T-helper 17 cell (primary cell): ENCODE measurements around the gene ACTR1B. TPM values are rescaled to one million over a fixed set of nuclear protein-coding genes. Genes with fewer than 3 reads are reported as not detected.
"Not testable (repeated sequence)": the region's sequence is repeated elsewhere in the genome, so short reads cannot be mapped to it uniquely, and the experiment has no call there.

Experiments used
- ATAC-seq: fragments of 150-1000 bp; cut with Tn5 transposase; 2 replicates; pipeline ENCODE4 v1.10.0; 2021; ENCODE audit warnings: mild to moderate bottlenecking, moderate library complexity
- DNase-seq, 3 donors: peaks; one replicate each; pipeline versions ENCODE4 v3.0.0 to v3.0.0-alpha.2; 2020 to 2021
- H3K9me3 ChIP-seq: one replicate; pipeline ENCODE4 v1.7.0; 2013; ENCODE audit warnings: low read length, mild to moderate bottlenecking; ENCODE audit not compliant: control insufficient read depth, poor library complexity, severe bottlenecking
- H3K27ac Mint-ChIP-seq: one replicate; pipeline ENCODE4 v1.8.0; 2022; ENCODE audit warnings: mild to moderate bottlenecking, moderate library complexity, mixed read lengths
- H3K27me3 Mint-ChIP-seq: one replicate; pipeline ENCODE4 v1.8.0; 2022; ENCODE audit warnings: mixed read lengths
- H3K36me3 Mint-ChIP-seq: one replicate; pipeline ENCODE4 v1.8.0; 2022; ENCODE audit warnings: low read depth, mixed read lengths
- H3K4me1 Mint-ChIP-seq: one replicate; pipeline ENCODE4 v1.8.0; 2022; ENCODE audit warnings: mild to moderate bottlenecking, mixed read lengths
- H3K4me3 Mint-ChIP-seq: one replicate; pipeline ENCODE4 v1.8.0; 2022; ENCODE audit warnings: mild to moderate bottlenecking, moderate library complexity, mixed read lengths
- total RNA-seq, 4 donors: library from RNA in 2 of 4; stranded (reverse) in 2 of 4; gene quantifications; one replicate each; pipeline ENCODE4 v1.2.3 and lab custom pipeline; 2022 to 2026

Gene ACTR1B
- total RNA-seq, 2 donors from 2014 or later: 90.9 to 98.0 TPM

GRCh38 chr2:97676620-97677019 lies 12.8 kb upstream of the ACTR1B start:
- Mint-ChIP-seq H3K4me1 (no peaks in the 10 kb centered on the region), H3K36me3 (no peaks in the 10 kb centered on the region), H3K27me3 (peaks cover 7% of the 10 kb centered on the region), H3K27ac (no peak overlapping the region), H3K4me3 (no peak overlapping the region)
- no peaks in the 10 kb centered on the region for H3K9me3 ChIP-seq
- ATAC-seq: no peak
- no peak for DNase-seq

- H3K27me3 Mint-ChIP-seq: peaks cover 7% of the 10 kb centered on the region
- DNase-seq (no peak), ATAC-seq (no peak)
- no peaks in the 10 kb centered on the region for H3K9me3 ChIP-seq
- H3K27ac Mint-ChIP-seq: no peak overlapping the region
- no peaks in the 10 kb centered on the region for H3K36me3 Mint-ChIP-seq
- no peaks in the 10 kb centered on the region for H3K4me1 Mint-ChIP-seq
- H3K4me3 Mint-ChIP-seq: no peak overlapping the region
Measured at GRCh38 chr2:97675430-97676113, 11.7 kb upstream of the ACTR1B start.

- H3K9me3 ChIP-seq: no peaks in the 10 kb centered on the region
- H3K36me3 Mint-ChIP-seq: no peaks in the 10 kb centered on the region
- no peak overlapping the region for H3K4me3 Mint-ChIP-seq
- no peaks in the 10 kb centered on the region for H3K4me1 Mint-ChIP-seq
- H3K27me3 Mint-ChIP-seq: peaks cover 7% of the 10 kb centered on the region
- H3K27ac Mint-ChIP-seq: peak overlapping the region; percentile 2
- ATAC-seq (peak; percentile 21), DNase-seq (no peak)
Measured at GRCh38 chr2:97673915-97674283, 10.1 kb upstream of the ACTR1B start.

- no peaks in the 10 kb centered on the region for H3K4me1 Mint-ChIP-seq
- peak overlapping the region; percentile 2 for H3K27ac Mint-ChIP-seq
- ATAC-seq: no peak
- H3K4me3 Mint-ChIP-seq: no peak overlapping the region
- DNase-seq: no peak
- H3K27me3 Mint-ChIP-seq: peaks cover 7% of the 10 kb centered on the region
- no peaks in the 10 kb centered on the region for H3K9me3 ChIP-seq
- no peaks in the 10 kb centered on the region for H3K36me3 Mint-ChIP-seq
Measured at GRCh38 chr2:97673182-97673914, 9.5 kb upstream of the ACTR1B start.

- H3K27ac Mint-ChIP-seq, H3K4me3 Mint-ChIP-seq: not testable (repeated sequence)
Measured at GRCh38 chr2:97672606-97673140, 8.8 kb upstream of the ACTR1B start.

GRCh38 chr2:97671526-97671925 lies 7.7 kb upstream of the ACTR1B start:
- Mint-ChIP-seq H3K4me1 (no peaks in the 10 kb centered on the region), H3K27me3 (peaks cover 7% of the 10 kb centered on the region), H3K36me3 (no peaks in the 10 kb centered on the region), H3K4me3 (no peak overlapping the region), H3K27ac (no peak overlapping the region)
- no peaks in the 10 kb centered on the region for H3K9me3 ChIP-seq
- no peak for DNase-seq
- no peak for ATAC-seq

More at GRCh38 chr2:97672606-97673140, 8.8 kb upstream of the ACTR1B start:
- not testable (repeated sequence) for ATAC-seq, H3K36me3 Mint-ChIP-seq, H3K9me3 ChIP-seq, H3K4me1 Mint-ChIP-seq, H3K27me3 Mint-ChIP-seq, DNase-seq

DNA sequence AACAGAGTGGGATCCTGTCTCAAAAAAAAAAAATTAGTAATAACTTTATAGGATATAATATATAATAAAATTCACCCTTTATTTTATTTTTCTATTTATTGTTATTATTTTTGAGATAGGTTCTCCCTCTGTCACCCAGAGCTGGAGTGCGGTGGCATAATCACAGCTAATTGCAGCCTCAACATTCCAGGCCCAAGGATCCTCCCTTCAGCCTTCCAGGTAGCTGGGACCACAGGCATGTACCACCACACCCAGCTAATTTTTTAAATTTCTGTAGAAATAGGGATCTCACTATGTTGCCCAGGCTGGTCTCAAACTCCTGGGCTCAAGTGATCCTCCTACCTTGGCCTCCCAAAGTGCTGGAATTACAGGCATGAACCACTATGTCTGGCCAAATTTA lies 6.6 kb upstream of the ACTR1B start:
- no peak for ATAC-seq
- Mint-ChIP-seq H3K4me3 (no peak overlapping the region), H3K27ac (no peak overlapping the region), H3K27me3 (peaks cover 7% of the 10 kb centered on the region), H3K36me3 (no peaks in the 10 kb centered on the region), H3K4me1 (no peaks in the 10 kb centered on the region)
- no peaks in the 10 kb centered on the region for H3K9me3 ChIP-seq
- DNase-seq: no peak

DNA sequence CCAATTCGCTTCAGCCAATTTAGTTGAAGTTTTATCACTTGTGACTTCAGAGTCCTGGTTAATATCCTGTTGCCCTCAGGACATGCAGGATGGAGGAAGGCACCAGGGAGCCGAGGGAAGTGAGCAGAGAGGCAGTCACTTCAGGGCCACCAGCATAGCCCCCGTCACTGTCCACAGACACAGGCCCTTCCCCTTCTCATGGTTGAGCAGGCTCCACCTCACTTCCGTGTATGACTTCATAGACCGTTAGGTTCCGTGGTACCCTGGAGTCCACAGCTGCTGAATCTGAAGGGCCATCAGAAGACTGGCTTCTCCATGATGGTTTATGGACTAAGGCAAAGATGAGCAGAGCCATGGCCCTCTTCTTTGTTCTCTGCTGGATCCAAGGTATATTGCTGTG lies 5.6 kb upstream of the ACTR1B start, which contains the start of gene C2orf92:
C2orf92 (plus strand) TSS at position 266 of the 400 bp plus-strand sequence; CDS start at position 342, 76 bp downstream.
- Mint-ChIP-seq H3K4me3 (no peak within 1 kb of the TSS), H3K27me3 (peaks cover 7% of the 10 kb centered on the region), H3K27ac (no peak within 1 kb of the TSS), H3K4me1 (no peaks in the 10 kb centered on the region), H3K36me3 (no peaks in the 10 kb centered on the region)
- no peaks in the 10 kb centered on the region for H3K9me3 ChIP-seq
- ATAC-seq: no peak
- DNase-seq: no peak

DNA sequence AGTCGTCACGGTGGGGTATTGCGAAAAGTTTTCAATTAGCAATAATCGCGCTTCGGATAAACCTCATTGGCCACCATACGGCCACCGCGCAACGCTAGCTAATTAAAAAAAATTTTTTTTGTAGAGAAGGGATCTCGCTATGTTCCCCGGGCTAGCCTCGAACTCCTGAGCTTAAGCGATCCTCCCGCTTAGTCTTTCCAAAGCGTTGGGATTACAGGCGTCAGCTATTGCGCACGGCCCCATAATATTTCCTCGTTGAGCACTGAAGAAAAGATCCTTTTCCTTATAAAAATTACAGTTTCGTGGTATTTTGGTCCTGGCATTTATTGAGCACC lies 759 bp upstream of the ACTR1B start:
- no peak for DNase-seq
- no peaks in the 10 kb centered on the region for H3K27me3 Mint-ChIP-seq
- peak overlapping the region; percentile 97 for H3K27ac Mint-ChIP-seq
- peak overlapping the region; percentile 94 for H3K4me3 Mint-ChIP-seq
- ATAC-seq: no peak
- H3K9me3 ChIP-seq: no peaks in the 10 kb centered on the region
- H3K36me3 Mint-ChIP-seq: peaks cover 5% of the 10 kb centered on the region
- peaks cover 24% of the 10 kb centered on the region for H3K4me1 Mint-ChIP-seq

DNA sequence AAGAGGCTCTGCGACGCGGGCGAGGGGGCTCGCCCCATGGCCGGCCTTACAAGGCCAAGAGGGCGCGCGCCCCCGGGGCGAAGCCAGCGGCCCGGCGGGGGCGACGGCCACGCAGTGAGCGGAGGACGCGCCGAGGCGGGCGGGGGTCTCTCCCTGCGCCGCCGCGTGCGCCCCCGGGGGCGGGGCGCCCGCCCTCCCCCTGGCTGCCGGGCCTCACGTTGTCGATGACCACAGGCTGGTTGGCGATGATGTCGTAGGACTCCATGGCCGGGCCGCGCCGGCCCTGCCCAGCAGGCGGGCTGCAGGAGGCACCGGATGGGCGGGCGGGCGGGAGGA lies 250 bp downstream of the ACTR1B start:
- H3K27me3 Mint-ChIP-seq: no peaks in the 10 kb centered on the region
- DNase-seq (peak in 1 of 3 donors; percentile 52), ATAC-seq (no peak)
- no peaks in the 10 kb centered on the region for H3K9me3 ChIP-seq
- peak overlapping the region; percentile 97 for H3K27ac Mint-ChIP-seq
- peak overlapping the region; percentile 95 for H3K4me3 Mint-ChIP-seq
- H3K4me1 Mint-ChIP-seq: peaks cover 24% of the 10 kb centered on the region
- H3K36me3 Mint-ChIP-seq: peaks cover 5% of the 10 kb centered on the region

DNA sequence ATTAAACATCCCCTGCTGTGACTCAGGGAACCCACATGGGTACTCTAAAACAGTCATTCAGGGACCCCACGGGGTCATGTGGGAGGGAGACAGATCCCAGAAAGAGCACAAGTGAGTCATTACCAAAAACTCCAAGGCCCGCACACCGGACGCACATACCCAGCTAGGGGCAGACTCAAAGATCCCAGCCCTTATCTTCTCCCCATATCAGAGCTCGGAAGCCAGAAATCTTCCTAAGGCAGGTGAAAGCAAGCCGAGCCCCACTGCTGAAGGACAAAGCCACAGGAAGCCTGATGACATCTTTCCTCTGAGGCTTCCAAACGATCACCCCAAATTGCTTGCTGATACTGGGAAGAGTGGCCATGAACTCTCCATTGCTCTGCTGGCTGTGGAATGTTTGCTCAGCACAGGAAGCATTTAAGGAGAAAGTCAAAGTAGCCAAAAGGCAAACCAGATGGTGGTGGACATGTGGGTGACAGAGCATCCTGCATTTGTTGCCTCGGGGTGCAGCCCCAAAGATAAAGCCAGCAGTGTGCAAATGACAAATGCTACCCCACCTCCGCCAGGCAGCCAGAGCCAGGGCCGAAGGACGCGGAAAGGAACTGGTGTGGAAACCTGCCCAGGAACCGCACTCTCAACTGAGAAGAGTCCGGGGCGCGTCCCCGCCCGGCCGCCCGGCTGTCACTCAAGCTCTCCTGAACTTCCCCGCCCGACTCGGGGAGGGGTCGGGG lies 784 bp downstream of the ACTR1B start:
- Mint-ChIP-seq H3K36me3 (peaks cover 8% of the 10 kb centered on the region), H3K4me3 (peak overlapping the region; percentile 95), H3K4me1 (peaks cover 24% of the 10 kb centered on the region)

DNA sequence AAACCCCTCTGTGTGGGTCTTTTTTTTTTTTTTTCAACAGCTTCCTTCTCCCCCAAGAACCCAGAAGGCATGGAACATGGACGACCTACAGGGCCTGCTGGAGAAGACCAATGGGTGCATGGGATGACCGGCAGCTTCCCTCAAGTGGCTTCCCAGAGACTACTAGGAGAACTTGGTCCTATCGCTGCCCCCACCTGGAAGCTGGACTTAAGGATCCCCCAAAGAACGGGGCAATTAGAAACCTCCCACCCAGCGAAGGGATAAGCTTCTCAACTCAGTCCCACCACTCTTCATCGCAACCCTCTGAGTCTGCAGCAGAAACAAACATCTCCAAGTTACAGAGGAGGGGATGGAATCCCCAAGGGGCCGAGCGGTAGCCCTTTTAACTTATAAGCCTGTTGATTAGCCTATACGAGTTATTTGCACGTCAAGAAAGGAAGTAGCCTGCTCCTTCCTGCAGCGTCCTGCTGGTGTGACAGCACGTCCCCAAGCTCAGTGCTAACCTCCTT lies 1.4 kb downstream of the ACTR1B start:
- Mint-ChIP-seq H3K4me3 (peak overlapping the region; percentile 95), H3K27me3 (no peaks in the 10 kb centered on the region), H3K4me1 (peaks cover 24% of the 10 kb centered on the region), H3K36me3 (peaks cover 8% of the 10 kb centered on the region), H3K27ac (peak overlapping the region; percentile 97)
- DNase-seq: no peak
- ATAC-seq: no peak
- H3K9me3 ChIP-seq: no peaks in the 10 kb centered on the region

More for the DNA sequence above, 784 bp downstream of the ACTR1B start:
- peak overlapping the region; percentile 97 for H3K27ac Mint-ChIP-seq
- peak; percentile 29 to 69 (median 36) for DNase-seq
- H3K27me3 Mint-ChIP-seq: no peaks in the 10 kb centered on the region
- ATAC-seq: peak; percentile 27
- H3K9me3 ChIP-seq: no peaks in the 10 kb centered on the region

DNA sequence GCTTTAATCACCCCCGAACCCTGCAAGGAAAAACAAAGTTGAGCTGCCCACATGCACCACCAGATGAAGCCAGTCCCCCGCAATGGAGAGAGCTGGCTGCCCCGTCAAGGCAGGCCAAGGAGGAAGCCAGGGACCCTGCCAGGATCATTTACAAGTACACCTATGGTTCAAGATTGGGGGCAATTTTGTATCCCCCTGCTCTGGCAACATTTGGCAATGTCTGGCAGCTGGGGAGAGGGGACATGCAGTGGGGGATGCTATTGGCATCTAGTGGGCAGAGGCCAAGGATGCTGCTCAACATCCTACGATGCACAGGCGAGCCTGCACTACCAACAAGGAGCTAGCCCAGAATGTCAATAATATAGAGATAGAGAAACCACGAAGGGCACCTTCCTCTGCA lies 1.9 kb downstream of the ACTR1B start:
- Mint-ChIP-seq H3K36me3 (peaks cover 8% of the 10 kb centered on the region), H3K4me1 (peaks cover 24% of the 10 kb centered on the region), H3K27me3 (no peaks in the 10 kb centered on the region), H3K27ac (peak overlapping the region; percentile 97), H3K4me3 (peak overlapping the region; percentile 95)
- ATAC-seq (no peak), DNase-seq (no peak)
- H3K9me3 ChIP-seq: no peaks in the 10 kb centered on the region
